GM18526 (cell line): ENCODE results near the gene SLC9C1.

Experiments
- POLR2A ChIP-seq: IDR thresholded peaks from 3 replicates; pipeline ENCODE4 v1.6.1; 2011; ENCODE audit not compliant: insufficient read length; ENCODE audit errors: extremely low read depth

The SLC9C1 gene

GRCh38 chr3:112130638-112130993, 163.4 kb downstream of the SLC9C1 start:
- no peak for TF ChIP-seq POLR2A

- TF ChIP-seq POLR2A, result no peak
Observed at GRCh38 chr3:112129925-112130637, 163.9 kb downstream of the SLC9C1 start.

DNA sequence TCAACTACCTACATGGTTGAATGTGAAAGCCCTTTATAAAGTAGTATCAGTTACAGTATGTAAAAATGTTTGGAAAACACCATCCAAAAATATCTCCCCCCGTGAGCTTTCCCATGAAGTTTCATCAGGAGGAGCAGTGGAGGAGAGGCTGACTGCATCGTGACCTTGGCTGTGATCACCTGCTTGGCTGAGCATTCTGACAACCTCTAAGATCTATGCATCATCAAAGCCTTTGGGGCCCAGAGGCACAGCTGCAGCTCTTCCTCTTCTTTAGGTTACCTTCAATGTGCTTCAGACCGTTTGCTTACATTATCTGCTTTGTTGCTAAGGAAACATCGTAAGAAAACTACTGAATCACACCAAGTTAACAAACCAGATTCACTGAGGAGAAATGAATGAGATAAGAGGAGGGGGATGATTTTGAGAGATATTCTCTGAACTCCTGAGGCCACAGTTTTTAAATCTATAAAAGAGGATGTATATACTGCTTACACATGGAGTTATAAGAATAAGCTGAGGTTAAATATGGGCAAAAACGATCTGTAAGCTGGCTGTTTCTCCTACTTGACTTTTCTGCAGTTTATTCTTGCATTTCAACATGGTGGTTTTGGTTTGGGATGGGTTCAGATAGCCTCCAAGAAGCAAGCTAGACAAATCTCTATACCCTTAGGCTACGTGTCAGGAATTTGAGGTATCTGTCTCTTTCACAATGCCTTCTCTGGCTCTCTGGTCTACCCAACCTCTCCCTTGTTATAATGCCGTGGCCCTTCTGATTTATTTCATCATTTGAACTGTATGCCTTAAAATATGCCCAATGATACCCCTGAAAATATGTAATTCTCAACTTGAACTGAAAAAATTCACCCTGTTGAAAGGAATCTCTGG, 164.9 kb downstream of the SLC9C1 start:
- TF ChIP-seq POLR2A, result no peak

GRCh38 chr3:112127522-112128494, 166.2 kb downstream of the SLC9C1 start:
- no peak for TF ChIP-seq POLR2A

- TF ChIP-seq POLR2A, result no peak
Observed at GRCh38 chr3:112126511-112126911, 167.5 kb downstream of the SLC9C1 start.

DNA sequence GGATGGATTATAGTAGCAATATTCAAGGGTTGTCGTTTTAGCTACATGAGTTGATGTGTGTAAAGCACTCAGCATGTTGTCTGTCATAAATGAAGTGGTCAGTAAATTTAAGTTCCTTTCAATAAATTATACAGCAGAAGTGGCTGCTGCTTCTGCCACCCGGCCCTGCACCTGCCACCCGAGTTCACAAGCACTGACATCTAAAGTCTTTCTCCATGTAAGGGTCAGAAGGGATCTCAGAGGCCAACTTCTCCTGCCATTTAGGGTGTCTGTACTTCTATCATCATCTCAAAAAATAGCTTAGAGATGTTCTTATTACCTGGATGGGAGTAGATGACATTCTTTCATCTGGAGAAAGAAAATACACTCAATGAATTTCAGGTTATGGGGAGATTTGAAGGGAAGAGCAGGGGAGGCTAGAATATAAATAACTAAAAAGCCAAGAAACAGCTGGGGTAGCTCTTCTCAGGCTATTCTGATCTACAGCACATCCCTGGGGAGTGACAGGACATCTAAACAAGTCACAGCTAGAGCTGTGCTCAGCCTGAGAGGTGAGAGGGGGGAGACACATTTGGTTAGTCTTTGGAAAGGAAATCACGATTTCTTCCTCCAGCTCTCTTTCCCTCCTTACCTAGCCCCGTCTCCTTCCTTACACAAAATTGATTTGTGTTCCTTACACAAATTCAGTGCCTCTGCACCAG, 169.0 kb downstream of the SLC9C1 start:
- TF ChIP-seq POLR2A, result no peak

GRCh38 chr3:112123548-112123947, 170.5 kb downstream of the SLC9C1 start:
- TF ChIP-seq POLR2A, result no peak

DNA sequence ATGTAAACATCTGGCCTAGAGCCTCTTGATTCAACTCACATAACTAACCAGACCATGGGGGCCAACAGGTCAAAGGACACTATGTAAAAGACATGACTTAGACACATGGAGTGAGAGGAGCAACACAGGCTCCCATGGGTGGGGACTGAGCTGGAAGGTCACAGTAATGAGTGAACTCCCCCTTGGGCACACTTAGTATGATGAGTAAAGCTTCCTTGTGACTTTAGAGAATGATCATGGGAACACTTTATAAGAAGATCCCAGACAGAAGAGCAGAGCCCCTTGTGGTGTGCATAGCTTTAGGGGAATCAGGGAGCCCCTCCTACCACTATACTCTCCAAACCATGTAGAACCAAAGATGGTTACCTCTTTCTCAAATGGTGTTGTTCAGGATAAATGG, 171.1 kb downstream of the SLC9C1 start:
- no peak for TF ChIP-seq POLR2A

- TF ChIP-seq POLR2A, result no peak
Observed at GRCh38 chr3:112121577-112122547, 172.2 kb downstream of the SLC9C1 start.

- TF ChIP-seq POLR2A, result no peak
Observed at GRCh38 chr3:112119962-112120836, 173.8 kb downstream of the SLC9C1 start.

DNA sequence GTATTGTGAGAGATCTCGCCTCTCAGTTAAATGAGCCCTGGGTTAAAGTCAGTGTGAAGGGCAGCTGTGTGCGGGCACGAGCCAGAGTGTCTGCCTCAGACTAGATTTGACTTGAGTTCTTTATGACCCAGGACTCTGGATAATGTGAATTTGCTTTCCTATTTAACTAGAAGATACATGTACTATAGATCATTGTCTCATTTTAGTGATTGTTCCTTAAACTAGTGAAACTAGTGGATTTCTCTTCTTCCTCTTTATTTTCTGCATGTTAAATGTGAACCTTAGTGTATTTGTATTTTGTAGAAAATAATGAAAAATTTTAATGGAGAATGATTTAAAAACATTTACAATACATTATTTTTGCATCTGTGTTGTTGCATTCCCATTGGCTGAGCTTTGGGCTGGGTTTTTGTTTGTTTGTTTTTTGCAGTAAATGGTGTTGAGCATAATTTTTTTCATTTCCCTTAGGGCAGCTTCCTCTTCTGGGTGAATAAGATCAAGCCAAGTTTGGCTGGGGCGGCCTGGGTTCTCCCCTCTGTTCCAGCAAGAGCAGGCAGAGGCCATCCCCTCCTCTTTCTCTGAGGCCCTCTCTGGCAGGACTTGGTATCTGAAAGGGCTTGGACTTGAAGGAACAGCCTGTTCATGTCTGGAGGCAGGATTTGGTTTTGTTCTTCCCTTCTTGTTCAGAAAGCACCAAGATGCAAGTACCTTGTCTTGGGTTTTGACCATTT, 176.0 kb downstream of the SLC9C1 start:
- TF ChIP-seq POLR2A, result no peak

GRCh38 chr3:112117415-112117814, 176.6 kb downstream of the SLC9C1 start:
- no peak for TF ChIP-seq POLR2A
